Endothelial cell of umbilical vein (primary cell): Measurements from ENCODE around the gene NACAD. TPM values are rescaled to one million over a fixed set of nuclear protein-coding genes. Genes with fewer than 3 reads are reported as not detected.

Experiments
- BruUV-seq: library from RNA; stranded (reverse); fragments of 400-500 nt; replicated peaks from 2 replicates; lab custom pipeline; 2021; lab: Mats Ljungman, UMichigan
- CTCF ChIA-PET: fragments of 300-600, 350-600 bp; sonication (Branson Sonifier 250); formaldehyde crosslinking; loops from one replicate; lab custom pipeline; 2021; ENCODE audit warnings: antibody characterized with exemption, inconsistent platforms; lab: Charles Lee
- POLR2A ChIA-PET: fragments of 300-600, 350-600 bp; sonication (Branson Sonifier 250); formaldehyde crosslinking; loops from one replicate; lab custom pipeline; 2021; ENCODE audit warnings: antibody characterized with exemption, inconsistent platforms; lab: Charles Lee
- DNase-seq: peaks from one replicate; pipeline ENCODE4 v3.0.0-alpha.2; 2011; ENCODE audit warnings: low read depth, low spot score
- FAIRE-seq: peaks from 2 replicates; lab custom pipeline; 2011; peaks lifted over from hg19 to GRCh38; lab: Jason Lieb, UNC
- H2AFZ ChIP-seq: 2 replicates; pipeline ENCODE4 v1.6.0; 2012; ENCODE audit warnings: low read depth, low read length, control low read depth, inconsistent platforms
- H3K27ac ChIP-seq: 2 replicates; pipeline ENCODE4 v1.5.1; 2011; ENCODE audit warnings: low read depth, mild to moderate bottlenecking, control low read depth, low read length, moderate library complexity; ENCODE audit not compliant: insufficient read depth
- H3K27me3 ChIP-seq, 2 experiments: 2 replicates each; pipeline versions ENCODE4 v1.6.0 to v1.6.1; 2011; ENCODE audit warnings: low read length in 2 of 2, mixed read lengths in 1 of 2; ENCODE audit not compliant: control insufficient read depth in 2 of 2, insufficient read depth in 2 of 2
- H3K36me3 ChIP-seq, 2 experiments: 2 replicates in 1 of 2; 3 replicates in 1 of 2; pipeline ENCODE4 v1.5.1; 2011; ENCODE audit warnings: low read length in 2 of 2, mild to moderate bottlenecking in 1 of 2, moderate library complexity in 1 of 2; ENCODE audit not compliant: control insufficient read depth in 2 of 2, insufficient read depth in 2 of 2; ENCODE audit errors: extremely low read depth in 1 of 2
- H3K4me1 ChIP-seq: 3 replicates; pipeline ENCODE4 v1.5.1; 2011; ENCODE audit warnings: mild to moderate bottlenecking, low read length; ENCODE audit not compliant: control insufficient read depth, insufficient read depth; ENCODE audit errors: extremely low read depth
- H3K4me2 ChIP-seq: 2 replicates; pipeline ENCODE4 v1.6.1; 2011; ENCODE audit warnings: low read length, control low read depth, mixed read lengths; ENCODE audit not compliant: insufficient read depth
- H3K4me3 ChIP-seq, 3 experiments: fragments of 200-600 bp in 1 of 3; sonication (generic), shearing (Covaris generic) in 1 of 3; replicated peaks in 1 of 3; 2 replicates each; pipeline ENCODE4 v1.5.1; 2011 to 2016; ENCODE audit warnings: control low read depth in 3 of 3, low read length in 3 of 3, mild to moderate bottlenecking in 2 of 3, inconsistent platforms in 1 of 3, low read depth in 1 of 3, moderate library complexity in 1 of 3; ENCODE audit not compliant: insufficient read depth in 1 of 3
- H3K79me2 ChIP-seq: 2 replicates; pipeline ENCODE4 v1.6.0; 2012; ENCODE audit warnings: low read length, inconsistent platforms; ENCODE audit not compliant: control insufficient read depth, insufficient read depth
- H3K9ac ChIP-seq: replicated peaks from 2 replicates; pipeline ENCODE3; 2011; ENCODE audit warnings: low read length, control low read depth; ENCODE audit not compliant: insufficient read depth; ENCODE audit errors: extremely low read depth
- H3K9me1 ChIP-seq: replicated peaks from 3 replicates; pipeline ENCODE4 v1.6.0; 2011; ENCODE audit warnings: mild to moderate bottlenecking, low read length; ENCODE audit not compliant: control insufficient read depth, insufficient read depth; ENCODE audit errors: extremely low read depth
- H3K9me3 ChIP-seq: replicated peaks from 2 replicates; pipeline ENCODE4 v1.5.1; 2012; ENCODE audit warnings: low read length, inconsistent platforms; ENCODE audit not compliant: control insufficient read depth, insufficient read depth
- H4K20me1 ChIP-seq: replicated peaks from 2 replicates; pipeline ENCODE3; 2011; ENCODE audit warnings: mild to moderate bottlenecking, low read length; ENCODE audit not compliant: control insufficient read depth, insufficient read depth; ENCODE audit errors: extremely low read depth
- EZH2 ChIP-seq: IDR thresholded peaks from 2 replicates; pipeline ENCODE4 v1.6.1; 2012; ENCODE audit warnings: borderline replicate concordance, low read depth, mild to moderate bottlenecking, moderate library complexity, low read length, inconsistent platforms; ENCODE audit not compliant: severe bottlenecking
- FOS ChIP-seq: IDR thresholded peaks from 2 replicates; pipeline ENCODE4 v1.6.1; 2011; ENCODE audit warnings: mild to moderate bottlenecking, low read length, moderate library complexity, borderline replicate concordance; ENCODE audit not compliant: insufficient read depth
- GATA2 ChIP-seq: IDR thresholded peaks from 2 replicates; pipeline ENCODE4 v1.7.0; 2011; ENCODE audit warnings: low read depth, mild to moderate bottlenecking, moderate library complexity, mixed read lengths, low read length; ENCODE audit not compliant: insufficient read length, insufficient read depth
- JUN ChIP-seq: IDR thresholded peaks from 2 replicates; pipeline ENCODE4 v1.6.1; 2011; ENCODE audit warnings: borderline replicate concordance, low read depth; ENCODE audit not compliant: insufficient read length, insufficient read depth
- MYC ChIP-seq: IDR thresholded peaks from one replicate; pipeline ENCODE4 v1.6.1; 2011; ENCODE audit warnings: mild to moderate bottlenecking, low read depth, low read length
- POLR2A ChIP-seq: IDR thresholded peaks from 2 replicates; pipeline ENCODE4 v1.6.1; 2012; ENCODE audit warnings: low read depth, mild to moderate bottlenecking, control low read depth, low read length
- POLR2AphosphoS5 ChIP-seq: IDR thresholded peaks from 2 replicates; pipeline ENCODE4 v1.6.1; 2012; ENCODE audit warnings: low read depth, mild to moderate bottlenecking, control low read depth, low read length, moderate library complexity; ENCODE audit not compliant: insufficient read depth
- dilution Hi-C: fragments of 300-500 bp; cut with MboI; formaldehyde crosslinking; loops from one replicate; pipeline ENCODE4 v1.15.0; 2019; ENCODE audit warnings: low sequenced_read_pairs; ENCODE audit not compliant: extremely low pct_ligation_motif_present
- intact Hi-C: fragments of 100-400 bp; cut with micrococcal nuclease; formaldehyde crosslinking; loops from one replicate; pipeline ENCODE4 v1.10.0; 2022
- polyA plus RNA-seq, 4 experiments: library from polyadenylated mRNA; depleted of rRNA in 3 of 4; stranded (reverse) in 3 of 4; unstranded in 1 of 4; fragments of >200 nt; gene quantifications; 2 replicates each; pipeline versions ENCODE4 v1.2.1 to v1.2.3, GENCODE V29; 2011 to 2012; ENCODE audit warnings: missing spikeins in 1 of 4
- total RNA-seq: library from RNA; stranded (reverse); gene quantifications from 2 replicates; pipeline ENCODE4 v1.2.3, GENCODE V29; 2021
- TF ChIP-seq, protein P1 (sequence below), 2 donors: IDR thresholded peaks; 1 replicate in 1 of 2; 2 replicates in 1 of 2; pipeline ENCODE4 v1.5.1; 2011; ENCODE audit warnings: low read length in 2 of 2, mild to moderate bottlenecking in 2 of 2, moderate library complexity in 2 of 2, control low read depth in 1 of 2, inconsistent platforms in 1 of 2, low read depth in 1 of 2; ENCODE audit not compliant: insufficient read depth in 1 of 2; ENCODE audit errors: extremely low read depth in 1 of 2
- TF ChIP-seq, protein P2 (sequence below): IDR thresholded peaks from 2 replicates; pipeline ENCODE4 v1.6.1; 2011; ENCODE audit not compliant: insufficient read depth, insufficient read length

The NACAD gene
- total and polyA plus RNA-seq, 2 donors (not counting 3 experiments of a cell fraction or from before 2014, with no cell fraction given): 1.4 to 6.6 TPM

DNA sequence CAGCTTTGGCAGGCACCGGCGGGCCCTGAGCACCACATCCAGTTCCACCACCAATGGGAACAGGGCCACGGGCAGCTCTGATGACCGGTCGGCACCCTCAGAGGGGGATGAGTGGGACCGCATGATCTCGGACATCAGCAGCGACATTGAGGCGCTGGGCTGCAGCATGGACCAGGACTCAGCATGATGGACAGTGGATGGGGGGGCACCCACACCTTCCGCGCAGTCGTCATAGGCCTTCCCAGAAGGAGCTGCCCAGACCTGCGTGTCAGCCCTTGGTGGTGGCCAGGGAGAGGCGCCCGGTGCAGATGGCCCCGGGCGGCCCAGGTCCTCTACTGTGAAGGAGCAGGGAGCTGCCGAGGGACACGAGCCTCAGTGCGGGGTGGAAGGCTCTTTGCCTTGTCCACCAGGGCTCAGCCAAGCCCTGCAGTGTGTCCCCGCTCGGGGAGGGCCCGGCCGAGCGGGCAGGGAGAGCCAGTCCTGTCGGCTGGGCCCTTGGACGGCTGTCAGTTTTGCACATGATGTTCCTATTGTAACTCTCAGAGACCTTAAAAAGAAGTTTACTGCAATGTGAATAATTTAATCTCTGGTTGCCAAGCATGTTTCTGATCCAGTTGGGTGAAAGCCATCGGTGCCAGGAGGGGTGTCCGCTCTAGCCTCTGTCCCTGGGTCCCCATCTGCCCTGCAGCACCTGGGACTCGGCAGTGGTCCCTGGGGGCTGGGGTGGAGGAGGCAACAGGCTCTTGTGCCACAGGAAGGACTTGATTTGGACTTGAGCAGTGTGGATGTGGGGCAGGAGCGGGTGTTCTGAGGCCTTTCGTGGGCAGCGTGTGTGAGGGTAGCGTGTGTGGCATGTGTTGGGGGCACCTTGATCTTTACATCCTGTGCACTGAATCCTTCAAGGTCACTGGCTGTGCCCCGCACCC, 12.6 kb downstream of the NACAD start:
- Histone ChIP-seq H3K4me3 (no peak overlapping the region), H4K20me1 (no peaks in the 10 kb centered on the region), H3K79me2 (no peaks in the 10 kb centered on the region), H2AFZ (no peak overlapping the region), H3K4me2 (no peak overlapping the region), H3K9ac (no peak overlapping the region), H3K9me3 (no peaks in the 10 kb centered on the region), H3K27ac (no peak overlapping the region), H3K9me1 (no peaks in the 10 kb centered on the region), H3K27me3 (no peaks in the 10 kb centered on the region), H3K36me3 (peaks cover 4 to 40% of the 10 kb centered on the region in 2 experiments), H3K4me1 (no peaks in the 10 kb centered on the region)
- BruUV-seq: TSS peak; percentile 58
- no peak for TF ChIP-seq EZH2
- TF ChIP-seq, protein P1, sequence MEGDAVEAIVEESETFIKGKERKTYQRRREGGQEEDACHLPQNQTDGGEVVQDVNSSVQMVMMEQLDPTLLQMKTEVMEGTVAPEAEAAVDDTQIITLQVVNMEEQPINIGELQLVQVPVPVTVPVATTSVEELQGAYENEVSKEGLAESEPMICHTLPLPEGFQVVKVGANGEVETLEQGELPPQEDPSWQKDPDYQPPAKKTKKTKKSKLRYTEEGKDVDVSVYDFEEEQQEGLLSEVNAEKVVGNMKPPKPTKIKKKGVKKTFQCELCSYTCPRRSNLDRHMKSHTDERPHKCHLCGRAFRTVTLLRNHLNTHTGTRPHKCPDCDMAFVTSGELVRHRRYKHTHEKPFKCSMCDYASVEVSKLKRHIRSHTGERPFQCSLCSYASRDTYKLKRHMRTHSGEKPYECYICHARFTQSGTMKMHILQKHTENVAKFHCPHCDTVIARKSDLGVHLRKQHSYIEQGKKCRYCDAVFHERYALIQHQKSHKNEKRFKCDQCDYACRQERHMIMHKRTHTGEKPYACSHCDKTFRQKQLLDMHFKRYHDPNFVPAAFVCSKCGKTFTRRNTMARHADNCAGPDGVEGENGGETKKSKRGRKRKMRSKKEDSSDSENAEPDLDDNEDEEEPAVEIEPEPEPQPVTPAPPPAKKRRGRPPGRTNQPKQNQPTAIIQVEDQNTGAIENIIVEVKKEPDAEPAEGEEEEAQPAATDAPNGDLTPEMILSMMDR (IDR thresholded peaks at IDR 0.05; ENCODE audit: extremely low read depth in 1 of 2, insufficient read depth in 1 of 2, low read depth in 1 of 2, low read length in 2 of 2): no peak
- TF ChIP-seq POLR2AphosphoS5: no peak
- TF ChIP-seq FOS: no peak
- TF ChIP-seq, protein P2, sequence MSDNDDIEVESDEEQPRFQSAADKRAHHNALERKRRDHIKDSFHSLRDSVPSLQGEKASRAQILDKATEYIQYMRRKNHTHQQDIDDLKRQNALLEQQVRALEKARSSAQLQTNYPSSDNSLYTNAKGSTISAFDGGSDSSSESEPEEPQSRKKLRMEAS: no peak
- TF ChIP-seq MYC: no peak
- TF ChIP-seq GATA2: no peak
- no peak for TF ChIP-seq JUN
- TF ChIP-seq POLR2A: no peak
- no peak for DNase-seq
- FAIRE-seq: no peak
- intact Hi-C loops (loop anchor here (5.0 kb wide), 1 partner anchor 104 kb away; no protein-coding TSS in a partner anchor), dilution Hi-C loops (no loop called here)
- ChIA-PET POLR2A (no interaction called here), CTCF (interaction anchor here (1.0 kb wide), 1 partner anchor 102 kb away, joined by 3 read pairs; no protein-coding TSS in a partner anchor)
